Measurements from ENCODE around the gene DSG3.

- TF ChIP-seq, protein P1, sequence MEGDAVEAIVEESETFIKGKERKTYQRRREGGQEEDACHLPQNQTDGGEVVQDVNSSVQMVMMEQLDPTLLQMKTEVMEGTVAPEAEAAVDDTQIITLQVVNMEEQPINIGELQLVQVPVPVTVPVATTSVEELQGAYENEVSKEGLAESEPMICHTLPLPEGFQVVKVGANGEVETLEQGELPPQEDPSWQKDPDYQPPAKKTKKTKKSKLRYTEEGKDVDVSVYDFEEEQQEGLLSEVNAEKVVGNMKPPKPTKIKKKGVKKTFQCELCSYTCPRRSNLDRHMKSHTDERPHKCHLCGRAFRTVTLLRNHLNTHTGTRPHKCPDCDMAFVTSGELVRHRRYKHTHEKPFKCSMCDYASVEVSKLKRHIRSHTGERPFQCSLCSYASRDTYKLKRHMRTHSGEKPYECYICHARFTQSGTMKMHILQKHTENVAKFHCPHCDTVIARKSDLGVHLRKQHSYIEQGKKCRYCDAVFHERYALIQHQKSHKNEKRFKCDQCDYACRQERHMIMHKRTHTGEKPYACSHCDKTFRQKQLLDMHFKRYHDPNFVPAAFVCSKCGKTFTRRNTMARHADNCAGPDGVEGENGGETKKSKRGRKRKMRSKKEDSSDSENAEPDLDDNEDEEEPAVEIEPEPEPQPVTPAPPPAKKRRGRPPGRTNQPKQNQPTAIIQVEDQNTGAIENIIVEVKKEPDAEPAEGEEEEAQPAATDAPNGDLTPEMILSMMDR (IDR thresholded peaks at IDR 0.05), result no peak
- no peak for TF ChIP-seq POLR2A (IDR thresholded peaks at IDR 0.05)
These were observed 44.0 kb downstream of the DSG3 start for GRCh38 chr18:31491586-31491985.

All from adrenal gland (tissue), 5 donors.